Right lobe of liver (tissue), 4 donors: Measurements from ENCODE around the gene PAGE2B.

ENCODE experiments used
- CTCF ChIP-seq, 4 donors: fragments of 200-600 bp in 3 of 4; fragments of 450-650 bp in 1 of 4; IDR thresholded peaks; one replicate each; pipeline versions ENCODE4 v1.5.1 to v1.8.0; 2016 to 2022; ENCODE audit warnings: antibody characterized with exemption in 4 of 4, mild to moderate bottlenecking in 2 of 4
- POLR2A ChIP-seq: fragments of 450-650 bp; IDR thresholded peaks from one replicate; pipeline ENCODE4 v1.6.1; 2017; ENCODE audit warnings: antibody characterized with exemption, mild to moderate bottlenecking
- donor health status: DM: no; HTN: no; CAD: no.
- donor health status: DM: no; HTN: no; CAD: no.
- donor health status: DM: no; HTN: yes; CAD: no.

GRCh38 chrX:55099162-55099561, 24.3 kb downstream of the PAGE2B start:
- no peak for TF ChIP-seq CTCF (IDR thresholded peaks at IDR 0.05)
- no peak for TF ChIP-seq POLR2A
